GM18498 (cell line): ENCODE data around the gene SMARCAL1.

Experiments used
- ATAC-seq: cut with Tn5 transposase; IDR thresholded peaks from one replicate; pipeline ENCODE4 v1.9.1; 2021; ENCODE audit warnings: mild to moderate bottlenecking, moderate library complexity; ENCODE audit not compliant: unreplicated experiment

The SMARCAL1 gene

GRCh38 chr2:216522892-216523502, 110.7 kb downstream of the SMARCAL1 start:
- no peak for ATAC-seq

GRCh38 chr2:216525972-216526371, 113.7 kb downstream of the SMARCAL1 start:
- no peak for ATAC-seq

DNA sequence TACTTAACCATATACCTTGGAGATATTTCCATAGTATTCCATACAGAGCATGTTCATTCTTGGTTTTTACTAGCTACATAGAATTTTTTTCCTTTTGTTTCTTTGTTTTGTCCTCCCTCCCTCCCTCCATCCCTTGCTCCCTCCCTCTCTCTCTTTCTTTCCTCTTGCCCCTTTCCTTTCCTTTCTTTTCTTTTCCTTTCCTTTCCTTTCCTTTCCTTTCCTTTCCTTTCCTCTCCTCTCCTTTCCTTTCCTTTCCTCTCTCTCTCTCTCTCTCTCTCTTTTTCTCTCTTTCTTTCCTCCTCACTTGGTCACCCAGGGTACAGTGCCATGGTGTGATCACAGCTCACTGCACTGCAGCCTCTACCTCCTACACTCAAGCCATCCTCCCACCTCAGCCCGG, 114.7 kb downstream of the SMARCAL1 start:
- ATAC-seq = no peak

DNA sequence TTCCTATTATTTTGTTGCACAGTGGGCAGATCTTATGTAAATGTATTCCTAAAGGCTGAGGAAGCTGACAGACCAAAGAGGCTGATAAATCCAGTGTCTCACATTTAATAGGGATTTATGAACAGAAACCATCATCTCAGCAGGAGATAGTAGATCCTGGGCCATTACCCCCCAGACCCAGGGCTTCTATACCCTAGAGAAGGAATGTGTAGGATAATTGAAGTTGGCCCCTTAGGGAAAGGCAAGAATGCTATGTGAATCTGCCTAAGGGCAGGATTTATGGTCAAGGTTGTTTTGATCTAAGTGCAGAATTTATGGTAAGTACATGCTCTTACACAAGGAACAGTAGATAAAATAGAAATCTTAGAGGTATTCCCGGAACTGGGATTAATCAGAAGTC, 115.3 kb downstream of the SMARCAL1 start:
- no peak for ATAC-seq

GRCh38 chr2:216532562-216532961, 120.3 kb downstream of the SMARCAL1 start:
- ATAC-seq = no peak
